GM18511 (cell line): ENCODE results near the gene SCN1A.
"Not testable (repeated sequence)": the region's sequence is repeated elsewhere in the genome, so short reads cannot be mapped to it uniquely, and the experiment has no call there.

Source experiments
- ATAC-seq: cut with Tn5 transposase; IDR thresholded peaks from one replicate; pipeline ENCODE4 v1.9.1; 2021; ENCODE audit warnings: mild to moderate bottlenecking, moderate library complexity; ENCODE audit not compliant: unreplicated experiment

SCN1A gene

GRCh38 chr2:166127217-166128155 is at the start of gene SCN1A:
Gene SCN1A, minus strand, starts transcription at chr2:166128020. Its CDS starts 54,399 bp downstream, at chr2:166073621.
- peak; percentile 70 for ATAC-seq

GRCh38 chr2:166173263-166173662 is 45.4 kb upstream of the SCN1A start:
- no peak for ATAC-seq

DNA sequence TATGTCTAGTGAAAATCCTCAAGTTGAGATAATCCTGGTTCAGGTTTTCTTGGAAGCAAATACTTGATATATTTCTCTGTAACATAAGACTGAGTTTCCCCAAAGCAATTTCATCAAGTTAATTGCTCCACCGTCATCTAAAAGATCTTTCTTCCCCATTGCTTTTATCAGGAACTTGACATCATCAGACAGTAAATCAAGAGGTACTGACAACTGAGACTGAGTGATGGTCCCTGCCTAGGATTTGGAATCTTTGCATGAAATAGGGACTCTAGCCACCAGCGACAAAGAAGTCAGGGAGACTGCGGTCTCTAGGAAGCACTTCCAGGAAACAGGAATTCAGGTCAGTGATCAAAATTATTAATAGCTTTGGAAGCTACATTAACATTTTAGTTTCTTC is 43.4 kb upstream of the SCN1A start:
- no peak for ATAC-seq

DNA sequence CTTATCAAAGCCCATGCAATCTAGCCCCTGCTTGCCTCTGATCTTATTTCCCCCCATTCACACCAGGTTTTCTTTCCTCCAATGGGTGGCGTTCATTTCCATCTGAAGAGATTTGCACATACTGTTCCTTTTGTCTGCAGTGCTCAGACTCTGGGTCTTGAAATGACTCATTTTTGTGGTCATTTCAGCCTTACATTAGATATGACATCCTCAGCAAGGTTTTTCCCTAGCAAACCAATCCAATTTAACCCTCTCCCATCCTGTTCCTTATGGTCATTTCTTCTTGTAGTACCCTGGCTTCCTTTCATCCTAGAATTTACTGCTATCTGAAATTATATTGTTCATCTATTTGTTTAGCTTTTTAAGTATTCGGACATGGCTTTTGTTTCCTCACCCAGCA is 42.5 kb upstream of the SCN1A start:
- peak; percentile 72 for ATAC-seq

GRCh38 chr2:166167449-166167848 is 39.6 kb upstream of the SCN1A start:
- ATAC-seq: no peak

- ATAC-seq: no peak
Observed at GRCh38 chr2:166163775-166164174, 36.0 kb upstream of the SCN1A start.

DNA sequence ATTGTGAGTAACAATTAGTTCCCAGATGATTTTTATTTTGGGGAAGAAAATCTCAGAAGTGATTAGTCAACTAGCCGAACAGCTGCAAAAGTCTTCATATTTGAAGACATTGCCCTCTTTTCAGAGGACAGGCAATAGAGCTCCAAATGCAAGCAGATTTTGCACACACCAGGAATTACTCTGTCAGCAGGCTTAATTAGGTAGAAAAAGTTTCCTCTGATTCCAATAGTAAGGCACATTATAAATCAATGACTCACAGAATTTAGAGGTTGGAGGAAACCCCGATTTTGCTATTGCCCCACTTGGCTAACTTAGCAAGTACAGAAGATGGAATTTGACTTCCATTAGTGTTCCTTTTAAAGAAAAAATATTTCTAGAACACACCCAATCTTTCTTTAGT is 30.7 kb upstream of the SCN1A start:
- no peak for ATAC-seq

DNA sequence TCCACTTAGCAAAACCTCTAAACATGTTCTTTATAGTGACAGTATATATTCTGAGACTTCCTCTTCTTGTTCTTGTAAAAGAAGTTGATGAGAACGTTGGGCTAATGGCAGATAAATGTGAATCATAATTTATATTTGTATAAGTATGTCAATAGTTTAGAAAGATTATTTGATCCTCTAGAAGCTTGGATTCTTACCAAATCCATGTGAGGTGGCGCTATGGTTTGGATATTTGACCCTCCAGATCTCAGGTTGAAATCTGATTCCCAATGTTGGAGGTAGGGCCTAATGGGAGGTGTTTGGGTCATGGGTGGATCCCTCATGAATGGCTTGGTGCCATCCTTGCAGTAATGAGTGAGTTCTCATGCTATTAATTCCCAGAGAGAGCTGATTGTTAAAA is 29.8 kb upstream of the SCN1A start:
- no peak for ATAC-seq

DNA sequence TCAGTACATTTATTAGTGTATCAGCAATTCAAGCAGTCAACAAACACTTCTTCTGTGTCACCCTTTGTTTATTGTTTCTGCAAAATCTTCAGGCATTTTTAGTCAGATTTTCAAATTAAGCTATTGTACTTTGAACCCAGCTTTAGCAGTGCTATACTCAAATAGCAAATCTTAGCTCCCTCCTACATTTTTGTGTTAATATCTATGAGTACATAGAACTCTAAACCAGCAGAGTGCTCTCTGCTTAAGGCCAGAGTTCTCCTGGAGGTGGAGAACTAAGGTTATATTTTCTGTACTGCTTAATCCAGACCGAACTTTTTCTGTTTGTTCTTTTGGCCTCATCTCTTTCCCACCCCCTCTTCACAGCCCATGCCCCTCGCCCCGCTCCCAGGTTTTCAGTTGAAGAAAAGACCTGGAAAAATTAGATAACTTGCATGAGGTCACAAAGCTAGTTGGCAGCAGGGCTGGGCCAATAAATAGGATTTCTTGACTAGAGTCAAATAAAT is 29.2 kb upstream of the SCN1A start:
- no peak for ATAC-seq

- no peak for ATAC-seq
Observed at GRCh38 chr2:166155589-166155988, 27.8 kb upstream of the SCN1A start.

DNA sequence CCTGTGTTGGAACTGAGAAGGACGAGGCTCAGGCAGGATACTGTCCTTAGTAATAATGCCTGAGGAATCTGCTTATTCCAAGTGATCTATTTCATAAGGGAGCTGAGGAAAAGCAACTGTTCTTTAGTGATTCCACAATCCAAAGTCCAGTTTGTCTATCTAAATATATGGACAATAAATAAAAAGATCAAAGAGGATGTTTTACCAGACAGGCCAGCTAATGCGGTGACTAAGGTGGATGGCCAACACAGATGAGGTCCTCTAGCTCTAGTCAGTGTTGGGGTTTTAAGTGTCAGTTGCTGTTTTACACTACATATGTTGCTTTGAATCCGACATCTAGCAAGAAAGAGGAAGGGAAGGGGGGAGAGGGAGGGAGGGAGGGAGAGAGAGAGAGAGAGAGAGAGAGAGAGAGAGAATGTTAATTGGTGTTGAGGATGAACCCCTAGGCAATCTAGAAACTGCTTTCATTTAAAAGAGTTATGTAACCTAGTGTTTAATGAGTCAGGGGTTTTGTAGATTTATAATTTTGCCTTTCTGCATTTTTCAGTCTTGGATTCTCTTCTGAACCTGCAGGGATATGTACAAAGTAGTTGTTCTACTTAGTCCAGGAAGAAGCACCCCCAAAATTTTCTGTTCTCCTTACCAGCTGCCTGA is 27.0 kb upstream of the SCN1A start:
- ATAC-seq: no peak

DNA sequence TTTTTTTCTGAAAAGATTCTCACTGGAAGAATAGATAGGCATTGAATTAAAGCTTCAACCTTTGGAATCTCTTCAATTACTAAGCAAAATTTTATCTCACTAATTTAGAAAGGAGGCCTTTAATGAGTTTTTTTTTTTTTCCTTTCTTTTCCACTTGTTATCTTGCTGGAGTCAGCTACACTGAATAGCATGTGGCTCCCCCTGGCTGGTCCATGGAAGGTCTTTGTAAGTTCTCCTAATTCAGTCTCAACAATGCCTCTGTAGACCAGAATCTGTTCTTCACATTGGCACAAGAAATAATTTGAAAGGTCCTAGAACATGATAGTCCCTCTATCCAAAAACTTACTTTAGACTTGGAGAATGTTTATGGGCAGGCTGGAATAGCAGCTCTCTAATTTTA is 24.2 kb upstream of the SCN1A start:
- no peak for ATAC-seq

DNA sequence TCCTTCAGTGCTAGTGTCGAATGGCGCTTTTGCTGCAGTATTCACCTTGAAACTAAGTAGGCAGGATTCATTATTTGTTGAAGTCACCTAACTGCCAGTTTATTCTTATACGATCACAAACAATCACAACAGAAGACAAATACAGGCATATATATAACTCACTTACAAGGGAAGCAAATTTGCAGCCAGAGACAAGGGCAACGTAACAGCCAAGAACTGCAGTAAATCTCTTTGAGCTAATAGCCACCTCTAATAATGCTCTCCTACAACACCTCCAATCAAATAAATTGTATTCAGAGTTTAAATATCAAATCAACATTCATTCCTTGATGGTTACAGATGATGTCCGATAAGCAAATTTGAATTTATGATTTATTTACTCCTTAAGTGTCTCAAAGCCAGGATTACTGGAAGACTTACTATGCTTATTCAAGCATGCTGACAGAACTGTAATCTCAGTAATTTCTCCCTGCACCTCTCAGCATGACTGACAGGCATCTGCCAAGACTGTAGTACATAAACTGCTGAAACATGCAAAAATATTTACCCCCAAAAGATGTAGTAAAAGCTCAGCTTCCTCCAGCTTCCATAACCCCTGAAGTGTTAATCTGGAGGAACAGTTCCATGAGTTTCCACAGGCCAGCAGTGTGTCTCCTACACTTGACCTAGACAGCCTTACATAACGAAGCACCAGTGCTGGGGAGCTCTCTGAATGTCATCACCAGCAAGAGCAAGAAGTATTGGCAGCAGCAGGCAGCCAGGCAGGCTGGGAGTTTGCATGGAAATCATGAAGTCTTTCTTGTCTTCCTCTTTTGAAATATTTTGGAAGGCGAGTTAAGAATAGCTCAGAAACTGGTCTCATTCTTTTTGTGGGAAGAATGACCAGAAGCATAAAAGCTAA is 20.9 kb upstream of the SCN1A start:
- no peak for ATAC-seq

DNA sequence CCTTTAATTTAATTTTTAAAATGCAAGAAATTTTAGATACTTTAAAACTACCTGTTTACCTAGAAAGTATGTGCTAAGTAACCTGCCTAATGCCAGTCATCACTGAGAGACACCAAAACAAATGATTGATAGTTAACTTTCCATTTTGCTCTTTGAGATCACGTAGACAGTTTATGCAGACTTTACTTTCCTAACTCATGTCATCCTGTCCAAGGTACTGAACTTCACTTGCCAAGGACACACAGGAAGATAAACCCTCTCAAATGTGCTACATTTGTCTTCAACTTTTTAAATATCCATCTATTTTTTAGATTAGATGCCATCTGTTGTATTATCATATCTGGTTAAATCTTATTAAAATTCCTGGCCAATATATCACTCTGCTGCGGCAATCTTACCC is 20.1 kb upstream of the SCN1A start:
- ATAC-seq: no peak

DNA sequence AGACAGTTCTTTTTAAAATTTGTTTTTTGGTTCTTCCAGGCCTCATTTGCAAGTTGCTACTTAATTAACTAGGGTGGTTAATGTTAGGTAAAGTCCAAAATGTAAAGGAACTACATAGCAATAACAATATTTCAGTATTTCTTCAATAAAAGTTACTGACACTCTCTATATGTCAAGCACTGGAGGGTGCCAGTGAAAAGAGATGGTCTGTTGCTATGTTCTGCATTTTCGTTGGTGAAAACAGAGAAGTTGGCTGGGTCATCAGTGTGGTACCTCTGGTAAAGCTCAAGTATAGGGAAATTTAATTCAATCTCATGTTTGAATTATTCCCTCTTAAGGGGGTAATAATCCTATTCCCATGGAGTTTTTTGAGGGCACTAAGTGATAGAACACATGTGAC is 16.3 kb upstream of the SCN1A start:
- ATAC-seq: no peak

- ATAC-seq: no peak
Observed at GRCh38 chr2:166140932-166141331, 13.1 kb upstream of the SCN1A start.

GRCh38 chr2:166140475-166140874 is 12.7 kb upstream of the SCN1A start:
- no peak for ATAC-seq

DNA sequence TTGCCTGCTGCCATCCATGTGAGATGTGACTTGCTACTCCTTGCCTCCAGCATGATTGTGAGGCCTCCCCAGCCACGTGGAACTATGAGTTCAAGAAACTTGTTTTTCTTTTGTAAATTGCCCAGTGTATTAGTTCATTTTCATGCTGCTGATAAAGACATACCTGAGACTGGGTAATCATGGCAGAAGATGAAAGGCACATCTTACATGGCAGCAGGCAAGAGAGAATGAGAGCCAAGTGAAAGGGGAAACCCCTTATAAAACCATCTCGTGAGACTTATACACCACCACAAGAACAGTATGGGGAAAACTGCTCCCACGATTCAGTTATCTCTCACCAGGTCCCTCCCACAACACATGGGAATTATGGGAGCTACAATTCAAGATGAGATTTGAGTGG is 11.7 kb upstream of the SCN1A start:
- ATAC-seq: not testable (repeated sequence)

DNA sequence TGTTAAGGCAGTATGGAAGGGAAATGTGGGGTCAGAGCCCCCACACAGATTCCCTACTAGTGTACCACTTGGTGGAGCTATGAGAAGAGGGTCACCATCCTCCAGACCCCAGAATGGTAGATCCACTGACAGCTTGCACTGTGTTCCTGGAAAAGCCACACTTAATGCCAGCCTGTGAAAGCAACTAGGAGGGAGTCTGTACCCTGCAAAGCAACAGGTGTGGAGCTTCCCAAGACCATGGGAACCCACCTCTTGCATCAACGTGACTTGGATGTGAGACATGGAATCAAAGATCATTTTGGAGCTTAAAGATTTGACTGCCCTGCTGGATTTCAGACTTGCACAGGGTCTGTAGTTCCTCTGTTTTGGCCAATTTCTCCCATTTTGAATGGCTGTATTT is 10.8 kb upstream of the SCN1A start:
- no peak for ATAC-seq

- no peak for ATAC-seq
Observed at GRCh38 chr2:166138144-166138543, 10.3 kb upstream of the SCN1A start.

DNA sequence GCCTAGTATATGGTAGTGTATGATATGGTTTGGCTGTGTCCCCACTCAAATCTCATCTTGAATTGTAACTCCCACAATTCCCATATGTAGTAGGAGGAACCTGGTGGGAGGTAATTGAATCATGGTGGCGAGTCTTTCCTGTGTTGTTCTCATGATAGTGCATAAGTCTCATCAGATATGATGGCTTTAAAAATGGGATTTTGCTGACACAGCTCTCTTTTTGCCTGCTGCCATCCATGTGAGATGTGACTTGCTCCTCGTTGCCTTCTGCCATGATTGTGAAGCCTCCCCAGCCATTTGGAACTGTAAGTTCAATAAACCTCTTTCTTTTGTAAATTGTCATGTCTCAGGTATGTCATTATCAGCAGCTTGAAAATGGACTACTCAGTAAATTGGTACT is 9.5 kb upstream of the SCN1A start:
- ATAC-seq: no peak
